HG03039 (cell line): ENCODE data around the gene VEPH1.

ENCODE experiments used
- ATAC-seq: cut with Tn5 transposase; IDR thresholded peaks from one replicate; pipeline ENCODE4 v1.9.1; 2021; ENCODE audit warnings: mild to moderate bottlenecking, moderate library complexity; ENCODE audit not compliant: unreplicated experiment

VEPH1 gene

DNA sequence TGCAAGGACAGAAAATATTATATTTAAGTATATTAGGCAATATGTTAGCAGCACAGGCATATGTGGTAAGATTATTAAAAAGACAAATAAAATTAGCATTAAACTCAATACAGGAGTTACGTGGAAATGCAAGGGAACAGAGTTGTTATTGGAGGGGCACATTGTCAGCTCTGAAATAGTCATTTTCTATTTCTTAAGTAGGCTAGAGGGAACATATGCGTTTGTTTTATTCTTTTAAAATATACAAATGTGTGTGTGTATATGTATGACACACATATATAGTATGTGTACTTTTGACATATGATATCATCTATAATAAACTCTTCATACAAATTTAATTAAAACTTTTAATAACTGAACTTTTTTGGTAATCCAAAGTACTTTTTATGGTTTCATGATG lies 22.8 kb upstream of the VEPH1 start:
- ATAC-seq, result no peak

DNA sequence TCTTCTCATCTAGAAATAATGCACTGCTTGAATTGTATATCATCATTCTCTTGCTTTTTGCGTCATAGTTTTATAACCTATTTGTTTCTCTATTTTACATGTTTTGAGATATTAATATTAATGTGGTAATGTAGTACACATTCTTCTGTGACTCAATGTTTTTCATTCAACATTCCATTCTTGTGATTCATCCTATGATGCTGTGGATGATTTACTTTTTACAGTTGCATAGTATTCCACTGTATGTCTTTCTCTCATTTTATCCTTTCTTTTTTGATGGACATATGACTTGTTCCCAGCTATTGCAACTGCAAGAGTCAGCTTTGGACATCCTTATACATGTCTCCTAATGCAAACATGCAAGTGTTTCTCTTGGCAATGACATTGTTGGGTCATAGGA lies 20.6 kb upstream of the VEPH1 start:
- no peak for ATAC-seq

DNA sequence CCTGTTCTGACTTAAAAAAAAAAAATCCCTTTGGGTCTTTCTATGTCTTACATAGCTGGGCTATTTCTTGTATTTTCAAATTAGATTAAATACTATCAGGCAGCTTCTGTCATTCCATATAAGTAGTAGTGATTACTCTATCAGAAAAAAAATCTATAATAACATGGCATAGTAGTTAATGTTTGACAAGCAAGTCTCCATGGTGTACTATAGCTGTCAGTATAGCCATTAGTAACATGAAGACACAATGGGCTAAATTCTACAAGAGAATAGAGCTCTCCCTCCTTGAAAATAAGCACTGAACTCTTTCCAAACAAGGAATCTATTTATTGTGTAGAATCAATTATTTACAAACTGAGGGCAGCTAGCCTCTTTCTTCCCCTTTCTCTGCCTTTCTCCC lies 19.4 kb upstream of the VEPH1 start:
- no peak for ATAC-seq

DNA sequence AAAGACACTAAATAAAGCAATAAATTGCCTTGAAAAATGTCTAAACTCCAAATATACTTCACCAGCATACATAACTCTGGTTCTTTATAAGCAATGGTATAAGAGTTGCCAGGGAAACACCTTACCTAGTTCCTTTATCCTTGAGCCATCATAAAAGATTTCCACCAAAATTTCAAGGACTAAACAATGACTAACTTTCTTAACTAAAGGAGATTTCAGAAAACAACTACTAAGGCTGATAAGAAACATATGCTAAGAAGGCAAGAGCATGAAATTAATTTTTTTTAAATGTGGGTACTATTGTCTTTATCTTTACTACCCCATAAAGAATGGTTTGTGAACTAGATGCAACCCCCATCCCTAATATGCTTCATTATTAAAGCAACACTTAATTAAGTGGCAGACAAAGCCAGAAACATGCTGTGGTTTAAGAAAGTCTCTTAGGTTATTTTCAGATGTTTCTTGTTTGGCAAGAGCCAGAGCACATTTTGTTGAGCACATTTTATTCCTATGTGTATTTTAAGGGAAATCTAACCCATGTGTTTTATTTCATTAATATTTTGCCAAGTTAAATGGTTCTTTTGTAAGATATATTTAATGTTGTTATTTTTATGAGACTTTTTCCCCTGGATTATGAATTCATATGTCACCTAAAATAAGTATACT lies 17.4 kb upstream of the VEPH1 start:
- no peak for ATAC-seq

DNA sequence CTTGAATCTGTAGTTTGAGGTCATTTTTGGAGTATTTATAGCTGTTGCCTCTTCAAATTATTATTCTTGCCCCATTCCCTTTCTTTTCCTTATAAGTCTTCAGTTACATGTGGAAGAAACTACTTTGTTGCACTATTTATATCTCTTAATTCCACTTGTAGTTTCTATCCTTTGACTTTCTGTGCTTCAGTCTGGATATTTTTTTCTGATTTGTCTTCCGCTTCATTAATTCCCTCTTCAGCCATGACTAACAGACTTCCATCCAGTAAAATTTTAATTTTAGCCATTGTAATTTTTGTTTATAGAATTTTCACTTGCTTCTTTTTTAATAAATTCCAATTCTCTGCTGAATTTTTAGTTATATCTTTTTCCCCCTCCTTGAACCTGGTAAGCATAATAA lies 15.7 kb upstream of the VEPH1 start:
- no peak for ATAC-seq

DNA sequence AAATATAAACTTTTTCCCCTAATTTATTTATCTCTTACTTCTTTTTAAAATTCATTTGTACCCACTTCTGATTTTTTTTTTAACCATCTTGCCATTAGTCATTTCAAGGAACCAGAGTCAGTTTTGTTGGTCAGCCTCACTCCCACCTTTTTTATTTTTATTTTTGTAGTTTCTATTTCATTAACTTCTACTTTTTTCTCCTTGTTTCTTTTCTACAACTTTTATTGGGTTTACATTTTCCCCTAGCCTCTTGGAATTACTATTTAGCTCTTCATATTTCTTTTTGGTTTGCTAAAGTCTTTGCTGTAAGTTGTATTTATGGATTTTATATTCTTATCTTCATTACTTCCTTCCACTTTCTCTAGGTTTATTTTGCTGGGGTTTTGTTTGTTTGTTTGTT lies 13.7 kb upstream of the VEPH1 start:
- no peak for ATAC-seq

DNA sequence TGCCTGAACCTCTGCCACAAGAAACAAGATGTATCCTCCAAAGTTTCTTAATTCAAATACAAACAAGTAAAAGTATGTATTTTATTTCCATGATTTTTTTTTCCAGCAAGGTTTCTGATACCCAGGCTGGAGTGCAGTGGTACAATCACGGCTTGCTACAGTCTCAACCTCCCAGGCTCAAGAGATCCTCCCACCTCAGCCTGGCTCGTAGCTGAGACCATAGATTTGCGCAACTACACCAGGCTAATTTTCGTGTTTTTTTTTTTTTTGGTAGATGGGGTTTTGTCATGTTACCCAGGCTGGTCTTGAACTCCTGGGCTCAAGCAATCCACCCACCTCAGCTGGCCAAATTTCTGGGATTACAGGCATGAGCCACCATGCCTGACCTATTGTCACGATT lies 12.2 kb upstream of the VEPH1 start:
- no peak for ATAC-seq

DNA sequence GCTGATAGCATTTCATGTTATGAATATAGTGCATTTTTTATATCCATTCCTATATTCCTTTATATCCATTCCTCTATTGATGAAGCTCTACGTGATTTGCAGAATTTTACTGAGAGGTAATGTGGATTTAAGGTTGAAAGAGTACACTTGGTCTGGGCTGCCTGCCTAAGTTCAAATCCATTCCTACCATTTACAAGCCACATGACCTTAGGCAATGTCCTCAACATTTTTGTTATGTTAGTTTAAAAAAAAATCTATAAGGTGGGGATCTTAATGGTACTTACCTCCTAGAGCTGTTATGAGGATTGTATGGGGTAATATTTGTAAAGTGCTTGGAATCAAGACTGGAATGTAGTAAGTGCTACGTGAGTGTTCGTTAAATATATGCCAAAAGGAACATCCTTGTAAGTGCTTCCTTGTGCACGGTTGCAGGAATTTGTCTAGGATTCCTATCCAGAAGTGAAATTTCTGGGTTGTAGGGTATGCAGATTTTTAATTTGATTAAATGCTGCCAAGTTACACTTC lies 11.2 kb upstream of the VEPH1 start:
- no peak for ATAC-seq

DNA sequence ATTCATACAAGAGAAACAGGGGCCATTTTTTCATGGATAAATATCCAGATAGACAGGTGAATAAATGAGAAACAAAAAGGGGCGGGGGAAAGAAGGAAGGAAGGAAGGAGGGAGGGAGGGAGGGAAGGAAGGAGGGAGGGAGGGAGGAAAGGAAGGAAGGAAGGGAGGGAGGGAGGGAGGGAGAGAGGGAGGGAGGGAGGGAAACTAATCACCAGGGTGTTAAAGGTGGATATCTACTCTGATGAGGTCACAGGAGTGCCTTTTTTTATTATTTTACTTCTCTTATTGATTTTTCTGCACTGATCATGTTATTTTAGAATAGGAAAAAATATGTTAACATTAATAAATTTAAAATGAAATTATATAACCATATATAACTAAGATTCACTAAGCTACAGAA lies 10.4 kb upstream of the VEPH1 start:
- no peak for ATAC-seq

DNA sequence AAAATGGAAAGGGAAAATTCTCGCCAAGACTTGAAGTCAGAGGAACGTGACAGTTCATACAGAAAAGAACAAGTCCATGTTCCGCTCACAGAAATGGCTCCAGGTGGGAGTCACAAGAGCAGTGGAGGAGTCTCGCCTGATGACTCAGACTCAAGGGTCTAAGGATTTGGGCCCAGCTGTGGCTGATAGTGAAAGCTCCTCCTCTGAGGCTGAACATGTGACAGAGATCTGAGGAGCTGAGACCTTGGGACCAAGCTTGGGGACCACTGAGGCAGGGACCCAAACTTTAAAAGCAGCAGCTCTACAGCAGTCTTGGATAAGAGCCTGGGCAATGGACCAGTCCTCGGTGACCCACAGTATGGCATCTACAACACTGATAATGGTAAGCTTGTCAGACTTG lies 9.3 kb upstream of the VEPH1 start:
- ATAC-seq, result no peak

DNA sequence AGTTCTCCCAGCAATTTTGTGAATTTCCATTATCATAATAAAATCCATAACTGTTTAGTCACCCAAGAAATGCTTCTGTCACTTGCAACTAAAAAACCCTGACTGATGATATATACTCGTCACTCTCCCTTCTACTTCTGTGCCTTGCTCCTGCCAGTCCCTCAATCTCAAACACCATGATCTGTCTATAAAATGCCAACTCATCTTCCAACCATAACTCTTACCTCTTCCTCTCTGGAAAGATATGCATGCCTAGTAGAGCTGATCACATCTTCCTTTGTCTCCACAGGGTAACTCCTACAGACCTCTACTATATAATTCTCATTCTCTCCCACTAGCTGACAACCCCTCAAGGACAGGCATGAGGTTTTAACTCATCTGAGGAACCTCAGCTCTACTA lies 5.2 kb upstream of the VEPH1 start:
- no peak for ATAC-seq

DNA sequence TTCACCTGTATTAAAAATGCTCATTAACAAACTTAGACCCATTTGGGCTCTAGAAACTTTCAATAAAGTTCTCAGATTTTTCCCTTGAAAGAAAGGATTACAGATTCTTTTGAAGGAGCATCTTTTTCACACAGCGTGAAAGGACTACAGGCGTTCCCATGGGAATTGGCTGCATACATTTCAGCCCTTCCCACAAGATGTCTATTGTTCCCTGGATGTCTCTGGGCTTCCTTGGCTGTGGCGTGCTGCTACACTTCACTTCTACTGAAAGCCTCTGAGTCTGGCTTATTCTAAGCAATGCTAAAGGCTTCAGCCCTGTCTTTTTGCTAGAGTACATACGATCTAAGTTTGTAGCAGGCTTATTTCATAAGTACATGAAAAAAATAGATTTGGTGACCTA lies 1.4 kb downstream of the VEPH1 start:
- no peak for ATAC-seq

DNA sequence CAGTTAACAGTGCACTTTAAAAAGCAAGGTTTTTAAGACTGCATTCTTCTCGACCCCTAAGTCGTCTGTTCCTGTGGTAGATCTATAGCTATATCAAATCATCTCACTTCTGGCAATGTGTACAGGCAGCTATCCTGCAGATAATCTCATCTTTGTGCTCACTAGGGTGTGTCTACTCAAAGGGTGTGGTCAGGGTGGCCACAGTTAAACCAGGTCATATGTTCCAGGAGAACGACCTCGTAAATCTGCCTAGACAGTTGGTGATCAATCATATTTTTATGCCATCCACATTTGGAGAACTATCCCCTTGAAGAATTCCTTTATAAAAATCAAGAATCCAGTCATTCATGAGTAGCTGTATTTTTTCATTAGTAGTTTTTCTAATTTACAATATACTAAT lies 3.0 kb downstream of the VEPH1 start:
- ATAC-seq, result no peak

DNA sequence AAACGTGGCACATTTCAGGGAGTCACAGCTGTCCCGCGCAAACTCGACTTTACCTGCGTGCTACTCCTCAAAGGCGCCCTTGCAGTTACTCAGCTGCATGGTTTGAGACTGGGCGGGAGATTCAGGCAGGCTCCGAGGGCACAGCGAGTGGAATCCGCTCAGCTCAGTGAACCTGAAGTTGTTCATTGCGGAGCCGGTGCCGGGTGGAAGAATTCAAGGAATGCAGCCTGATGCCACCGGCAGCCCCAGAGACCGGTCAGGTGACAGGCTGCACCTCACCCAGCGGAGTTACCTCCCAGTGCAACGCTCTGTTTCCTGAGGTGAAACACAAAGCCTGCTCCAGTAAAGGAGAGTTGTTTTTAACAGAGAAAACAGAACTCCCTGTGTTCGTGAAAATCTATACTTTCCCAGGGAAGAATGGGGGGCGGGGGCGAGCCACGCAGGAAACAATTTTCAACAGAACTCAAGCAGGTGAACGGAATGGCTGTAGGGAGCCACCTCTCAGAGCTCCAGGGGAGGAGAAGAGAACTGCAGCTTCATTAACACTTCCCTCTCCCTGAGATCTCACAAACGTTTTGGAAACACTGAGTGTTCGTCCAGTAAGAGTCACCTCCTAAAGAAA lies 3.8 kb downstream of the VEPH1 start:
- ATAC-seq, result no peak

DNA sequence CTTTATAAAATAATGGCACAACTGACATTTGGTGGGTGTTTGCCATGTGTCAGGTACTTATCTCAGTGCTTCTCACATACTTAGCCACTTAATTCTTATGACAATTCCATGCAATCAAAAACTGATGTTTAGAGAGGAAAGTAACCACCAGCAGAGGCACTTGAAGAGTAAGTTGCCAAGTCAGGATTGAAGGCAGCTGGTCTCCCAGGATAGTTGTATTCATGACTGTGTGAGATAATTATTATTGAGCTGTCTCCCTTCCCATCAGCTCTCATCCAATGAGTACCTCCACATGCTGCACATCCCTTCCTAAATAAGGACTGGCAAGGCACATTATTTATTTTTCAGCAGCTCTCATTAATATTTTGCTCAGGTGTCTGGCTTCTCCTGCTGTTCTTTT lies 4.8 kb downstream of the VEPH1 start:
- ATAC-seq, result no peak

DNA sequence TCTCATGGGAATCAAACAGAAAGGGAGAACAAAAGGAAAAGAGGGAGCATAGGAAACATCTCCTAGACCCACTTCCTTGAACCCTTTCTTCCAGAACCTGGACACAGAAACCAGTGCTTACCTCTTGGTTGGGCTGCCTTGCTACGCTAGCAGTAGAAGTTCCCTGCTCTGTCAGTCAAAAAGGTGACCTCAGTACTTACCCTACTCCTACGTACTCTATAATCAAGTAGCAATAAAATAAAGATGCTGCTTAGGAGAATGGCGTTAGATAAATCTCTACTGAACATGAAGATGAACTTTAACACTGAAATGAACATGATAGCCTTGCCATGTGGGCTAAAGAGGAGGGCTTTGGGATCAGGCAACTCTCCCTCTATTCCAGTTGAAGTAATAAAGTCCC lies 7.4 kb downstream of the VEPH1 start:
- ATAC-seq, result no peak

DNA sequence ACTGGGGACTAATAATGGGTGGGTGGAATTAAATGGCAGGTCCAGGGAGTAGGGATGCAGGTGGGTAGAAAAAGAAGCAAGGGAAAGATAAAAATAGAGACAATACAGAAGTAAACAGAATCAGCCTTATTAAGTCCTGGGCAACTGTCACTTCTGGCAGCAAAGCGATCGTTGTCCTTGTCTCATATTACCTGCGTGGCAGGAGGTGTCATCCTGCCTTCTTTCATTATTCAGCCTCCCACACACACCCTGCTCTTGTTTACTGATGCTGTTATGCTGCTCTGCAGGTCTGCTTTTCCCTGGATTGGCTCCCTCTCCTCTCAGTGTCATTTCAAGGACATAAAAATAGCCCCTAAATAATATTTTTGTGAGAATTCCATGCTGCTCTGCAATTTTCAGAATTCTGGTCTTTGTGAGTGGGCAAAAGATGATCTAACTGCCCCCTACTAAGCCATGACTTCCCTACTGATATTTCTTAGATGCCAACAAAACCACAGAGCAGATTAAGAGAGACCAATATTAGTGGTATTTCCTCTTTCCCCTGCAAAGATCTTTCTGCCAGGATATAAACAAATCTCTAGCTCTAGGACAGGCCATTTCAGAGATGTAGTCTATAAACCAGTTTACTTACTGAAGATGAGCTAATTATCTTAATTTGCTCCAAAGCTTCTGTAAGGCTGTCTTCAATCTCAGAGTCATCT lies 8.5 kb downstream of the VEPH1 start:
- ATAC-seq, result no peak

DNA sequence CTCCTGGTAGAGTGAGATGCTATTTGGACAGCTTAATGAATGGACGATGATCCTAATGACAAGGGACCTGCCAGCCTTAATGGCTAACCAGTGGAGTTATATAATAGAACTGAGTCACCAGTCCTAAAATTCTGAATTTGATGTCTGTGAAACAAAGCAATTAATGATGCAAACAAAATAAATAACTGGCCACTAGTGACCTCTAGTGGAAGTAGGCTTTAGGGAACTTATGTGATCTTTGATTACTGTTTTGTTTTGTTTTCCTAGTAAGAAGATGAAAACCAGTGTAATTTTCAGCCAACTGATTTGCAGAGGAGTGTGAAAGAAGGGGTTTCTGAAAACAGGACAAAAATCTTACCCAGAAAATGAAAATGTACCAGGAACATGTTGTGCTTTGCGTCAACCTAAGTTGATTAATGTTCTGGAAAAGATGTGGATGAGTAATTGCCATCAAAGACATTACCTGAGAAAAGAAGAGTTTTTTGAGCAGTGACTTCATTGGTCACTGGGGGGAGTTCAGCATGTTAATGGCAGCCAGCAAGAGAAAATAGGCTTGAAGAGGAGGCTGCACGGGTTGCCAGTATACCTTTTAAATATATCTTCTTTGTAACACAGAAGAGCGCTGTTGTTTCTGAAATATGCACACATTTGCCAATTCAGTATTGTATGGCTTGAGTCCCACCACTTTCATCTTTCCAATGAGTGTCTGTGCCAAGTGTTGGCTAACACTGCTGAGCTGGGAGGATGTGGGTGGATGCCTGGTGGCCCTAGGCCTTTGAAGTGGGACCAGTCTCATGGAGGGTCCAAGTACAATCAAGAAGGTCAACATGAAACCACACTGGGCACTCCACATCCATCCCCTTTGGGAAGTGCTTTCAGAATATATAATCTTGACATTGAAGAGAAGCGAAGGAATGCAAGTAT lies 9.3 kb downstream of the VEPH1 start:
- ATAC-seq, result no peak

DNA sequence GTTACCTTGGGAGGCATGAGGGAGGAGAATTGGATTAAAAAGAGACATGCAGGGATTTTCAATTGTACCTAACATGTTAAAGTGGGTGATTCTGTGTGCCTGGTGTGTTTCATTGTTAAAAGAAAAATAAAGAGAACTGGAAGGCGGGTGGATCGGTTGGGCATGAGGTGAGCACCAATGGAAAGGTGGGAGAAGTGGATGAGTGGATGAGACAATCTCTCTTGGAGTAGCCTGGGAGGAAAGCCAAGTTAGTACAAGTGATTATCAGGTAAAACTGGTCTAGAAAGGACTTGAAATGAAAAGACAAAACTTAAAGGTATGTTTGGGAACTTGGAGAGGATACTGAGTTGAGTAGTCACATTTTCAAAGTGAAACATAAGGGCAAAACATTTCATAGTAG lies 12.1 kb downstream of the VEPH1 start:
- no peak for ATAC-seq

DNA sequence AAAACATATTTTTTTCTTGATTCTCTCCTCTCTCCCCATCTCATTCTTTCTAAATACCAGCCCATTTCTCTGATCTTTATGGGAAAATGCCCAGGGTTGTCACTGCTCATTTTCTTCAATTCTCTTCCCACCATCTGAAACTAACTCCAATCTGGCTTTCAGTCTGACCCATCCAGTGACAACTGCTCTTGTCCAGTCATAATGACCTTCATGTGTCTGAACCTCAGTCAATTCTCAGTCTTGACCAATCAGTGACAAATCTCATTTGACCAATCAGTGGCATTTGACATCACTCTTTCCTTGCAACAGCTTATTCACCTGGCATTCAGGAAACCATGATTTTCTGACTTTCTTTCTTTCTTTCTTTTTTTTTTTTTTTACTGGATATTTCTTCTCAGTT lies 15.1 kb downstream of the VEPH1 start:
- no peak for ATAC-seq

DNA sequence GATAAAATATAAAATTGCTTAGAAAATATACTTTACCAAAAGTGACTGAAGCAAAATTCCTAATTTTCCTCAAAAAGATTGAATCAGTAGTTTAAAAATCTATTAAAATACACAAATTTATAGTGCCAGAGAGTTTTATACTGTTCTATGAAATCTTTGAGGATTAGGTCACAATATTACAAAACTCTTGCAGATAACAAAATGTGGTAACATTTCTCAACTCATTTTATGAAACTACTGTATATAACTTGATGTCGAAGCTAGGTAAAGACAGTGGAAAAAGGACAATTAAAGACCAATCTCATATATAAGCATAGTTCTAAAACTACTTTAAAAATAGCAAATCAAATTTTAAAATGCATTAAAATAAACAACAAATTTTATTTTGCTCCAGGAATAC lies 15.9 kb downstream of the VEPH1 start:
- ATAC-seq, result no peak
